Sigmoid colon (tissue), 7 donors: ENCODE measurements around the gene IMMP2L. TPM values are rescaled to one million over a fixed set of nuclear protein-coding genes. Genes with fewer than 3 reads are reported as not detected.

Source experiments
- DNase-seq: peaks from one replicate; pipeline ENCODE4 v3.0.0-alpha.2; 2019
- H3K27ac ChIP-seq, 4 donors: fragments of 200-600 bp; sonication (generic); one replicate each; pipeline ENCODE4 v1.5.1; 2016 to 2019; ENCODE audit warnings: mild to moderate bottlenecking in 1 of 4
- H3K27me3 ChIP-seq, 3 donors: fragments of 200-600 bp; sonication (generic); one replicate each; pipeline ENCODE4 v1.5.1; 2019; ENCODE audit warnings: mild to moderate bottlenecking in 1 of 3
- H3K36me3 ChIP-seq, 4 donors: fragments of 200-600 bp; sonication (generic); one replicate each; pipeline ENCODE4 v1.5.1; 2016 to 2019
- H3K4me1 ChIP-seq, 4 donors: fragments of 200-600 bp; sonication (generic); one replicate each; pipeline ENCODE4 v1.5.1; 2017 to 2019
- H3K4me3 ChIP-seq, 4 donors: fragments of 200-600 bp; sonication (generic); one replicate each; pipeline ENCODE4 v1.5.1; 2017 to 2019; ENCODE audit warnings: mild to moderate bottlenecking in 2 of 4, moderate library complexity in 1 of 4
- H3K9me3 ChIP-seq, 4 donors: fragments of 200-600 bp in 3 of 4; sonication (generic) in 3 of 4; one replicate each; pipeline versions ENCODE4 v1.5.1 to v1.6.1; 2013 to 2019
- EP300 ChIP-seq, 4 donors: sonication (generic); formaldehyde crosslinking; IDR thresholded peaks; one replicate each; pipeline ENCODE4 v1.6.1; 2017; ENCODE audit warnings: antibody characterized with exemption in 4 of 4
- POLR2A ChIP-seq, 2 donors: fragments of 450-650 bp; IDR thresholded peaks; one replicate each; pipeline ENCODE4 v1.6.1; 2016; ENCODE audit warnings: antibody characterized with exemption in 2 of 2, mild to moderate bottlenecking in 2 of 2, moderate library complexity in 2 of 2
- POLR2AphosphoS5 ChIP-seq, 4 donors: sonication (generic); formaldehyde crosslinking; IDR thresholded peaks; one replicate each; pipeline ENCODE4 v1.6.1; 2017; ENCODE audit warnings: antibody characterized with exemption in 4 of 4
- WGBS, 2 donors: extraction: QIAGEN DNeasy Blood & Tissue Kit; methylation state at CpG; one replicate each; pipeline ENCODE4 v1.1.7; 2013; 5-methylcytosine and 5-hydroxymethylcytosine counted together
- intact Hi-C: fragments of 100-400 bp; cut with DNase I; formaldehyde crosslinking; loops from one replicate; pipeline ENCODE4 v1.15.1; 2023
- polyA plus RNA-seq, 3 donors: library from polyadenylated mRNA; stranded (reverse); fragments of 200-250 nt; gene quantifications; one replicate each; pipeline ENCODE4 v1.2.3, GENCODE V29; 2013
- total RNA-seq, 4 donors: library from RNA; depleted of rRNA; stranded (reverse); fragments of >200 nt; gene quantifications; one replicate each; pipeline ENCODE4 v1.1.0, GENCODE V29; 2016
- TF ChIP-seq, protein P1 (sequence below), 4 experiments: fragments of 450-650 bp in 3 of 4; fragments of 200-600 bp in 1 of 4; IDR thresholded peaks; one replicate each; pipeline ENCODE4 v1.5.1; 2016 to 2019; ENCODE audit warnings: antibody characterized with exemption in 4 of 4, mild to moderate bottlenecking in 3 of 4, moderate library complexity in 2 of 4
- donor health status: healthy with polysubstance abuse.
- donor health status: Bipolar disorder and iron deficiency.
- donor health status: healthy.

The IMMP2L gene
- total and polyA plus RNA-seq, 7 donors, result 2.5 to 57.9 (median 18.5) TPM

DNA sequence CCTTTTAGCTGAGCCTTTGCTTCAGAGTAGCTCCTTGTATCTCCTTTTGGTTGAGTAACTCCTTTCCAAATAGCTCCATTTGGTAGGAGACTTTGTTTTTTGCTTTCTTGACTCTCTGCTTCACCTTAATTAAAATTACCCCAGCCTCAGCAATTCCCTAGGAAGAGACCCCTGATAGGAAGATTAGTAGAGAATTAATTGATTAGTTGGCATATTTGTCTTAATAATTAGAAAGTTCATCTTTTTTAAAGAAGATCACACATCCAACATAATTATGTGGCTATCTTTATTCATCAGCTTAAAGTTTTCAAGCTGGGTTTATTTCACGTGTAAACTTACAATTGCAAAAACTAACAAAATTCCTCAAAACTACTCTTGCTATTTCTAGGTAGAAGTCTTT is 352.2 kb downstream of the IMMP2L start:
- intact Hi-C loops, result no loop called here
- Histone ChIP-seq H3K4me1 (no peaks in the 10 kb centered on the region), H3K9me3 (no peaks in the 10 kb centered on the region), H3K27me3 (no peaks in the 10 kb centered on the region), H3K4me3 (no peak overlapping the region), H3K36me3 (no peaks in the 10 kb centered on the region), H3K27ac (no peak overlapping the region)
- DNase-seq, result no peak
- no peak for TF ChIP-seq POLR2A (IDR thresholded peaks at IDR 0.05)
- no peak for TF ChIP-seq EP300 (IDR thresholded peaks at IDR 0.05)
- no peak for TF ChIP-seq POLR2AphosphoS5 (IDR thresholded peaks at IDR 0.05)
- TF ChIP-seq, protein P1, sequence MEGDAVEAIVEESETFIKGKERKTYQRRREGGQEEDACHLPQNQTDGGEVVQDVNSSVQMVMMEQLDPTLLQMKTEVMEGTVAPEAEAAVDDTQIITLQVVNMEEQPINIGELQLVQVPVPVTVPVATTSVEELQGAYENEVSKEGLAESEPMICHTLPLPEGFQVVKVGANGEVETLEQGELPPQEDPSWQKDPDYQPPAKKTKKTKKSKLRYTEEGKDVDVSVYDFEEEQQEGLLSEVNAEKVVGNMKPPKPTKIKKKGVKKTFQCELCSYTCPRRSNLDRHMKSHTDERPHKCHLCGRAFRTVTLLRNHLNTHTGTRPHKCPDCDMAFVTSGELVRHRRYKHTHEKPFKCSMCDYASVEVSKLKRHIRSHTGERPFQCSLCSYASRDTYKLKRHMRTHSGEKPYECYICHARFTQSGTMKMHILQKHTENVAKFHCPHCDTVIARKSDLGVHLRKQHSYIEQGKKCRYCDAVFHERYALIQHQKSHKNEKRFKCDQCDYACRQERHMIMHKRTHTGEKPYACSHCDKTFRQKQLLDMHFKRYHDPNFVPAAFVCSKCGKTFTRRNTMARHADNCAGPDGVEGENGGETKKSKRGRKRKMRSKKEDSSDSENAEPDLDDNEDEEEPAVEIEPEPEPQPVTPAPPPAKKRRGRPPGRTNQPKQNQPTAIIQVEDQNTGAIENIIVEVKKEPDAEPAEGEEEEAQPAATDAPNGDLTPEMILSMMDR (IDR thresholded peaks at IDR 0.05), result no peak
- 95 to 97% methylated on average over 1 of the region's 1 CpG for WGBS, 2 donors

DNA sequence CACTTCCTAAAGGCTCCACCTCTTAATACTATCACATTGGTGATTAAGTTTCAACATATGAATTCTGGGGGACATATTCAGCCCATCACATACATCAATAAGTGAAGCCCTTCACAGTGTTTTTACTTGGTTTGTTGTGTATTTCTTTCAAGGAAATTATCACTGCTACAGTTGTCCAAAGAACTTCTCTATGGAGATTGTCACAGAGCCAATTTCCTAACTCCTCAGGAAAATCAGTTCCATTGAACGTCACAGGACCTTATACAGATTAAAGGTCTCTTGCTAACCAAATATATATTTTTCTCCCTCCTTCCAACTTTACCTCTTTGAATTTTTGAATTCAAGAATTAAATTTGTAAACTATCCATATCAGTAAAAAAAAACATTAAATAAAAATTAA is 357.0 kb downstream of the IMMP2L start:
- no peak overlapping the region for H3K27ac ChIP-seq
- no peak for DNase-seq
- H3K4me1 ChIP-seq, result no peaks in the 10 kb centered on the region
- no peaks in the 10 kb centered on the region for H3K27me3 ChIP-seq
- no peaks in the 10 kb centered on the region for H3K36me3 ChIP-seq
- H3K4me3 ChIP-seq, result no peak overlapping the region
- TF ChIP-seq POLR2A (IDR thresholded peaks at IDR 0.05) (no peak), EP300 (IDR thresholded peaks at IDR 0.05) (no peak), POLR2AphosphoS5 (IDR thresholded peaks at IDR 0.05) (no peak)
- TF ChIP-seq, protein P1 (IDR thresholded peaks at IDR 0.05), result no peak
- WGBS, 2 donors, result 90 to 92% methylated on average over 1 of the region's 1 CpG
- H3K9me3 ChIP-seq, result no peaks in the 10 kb centered on the region
- intact Hi-C loops, result no loop called here

DNA sequence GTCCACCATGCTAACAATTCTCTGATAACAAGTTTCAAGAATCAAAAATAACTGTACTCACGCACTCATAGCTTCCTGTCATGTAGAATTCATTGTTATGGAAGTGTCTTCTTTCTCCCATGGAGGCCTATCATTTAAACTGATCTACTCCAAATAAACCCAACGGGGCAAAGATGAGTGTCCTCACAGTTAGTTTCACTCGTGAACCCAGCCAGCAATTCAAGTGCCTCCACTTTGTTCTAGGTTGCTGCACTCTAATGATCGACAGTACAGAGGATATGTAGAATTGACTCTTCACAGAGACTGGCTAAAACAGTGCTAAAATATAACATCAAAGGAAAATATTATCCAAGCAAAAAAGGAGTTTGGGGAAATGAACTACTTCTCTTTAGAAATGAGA is 360.0 kb downstream of the IMMP2L start:
- intact Hi-C loops, result no loop called here
- Histone ChIP-seq H3K9me3 (no peaks in the 10 kb centered on the region), H3K27ac (no peak overlapping the region), H3K36me3 (no peaks in the 10 kb centered on the region), H3K4me1 (no peaks in the 10 kb centered on the region), H3K27me3 (no peaks in the 10 kb centered on the region), H3K4me3 (no peak overlapping the region)
- WGBS, 2 donors, result 93 to 96% methylated on average over 4 of the region's 4 CpGs
- TF ChIP-seq POLR2AphosphoS5 (IDR thresholded peaks at IDR 0.05), result no peak
- DNase-seq, result no peak

DNA sequence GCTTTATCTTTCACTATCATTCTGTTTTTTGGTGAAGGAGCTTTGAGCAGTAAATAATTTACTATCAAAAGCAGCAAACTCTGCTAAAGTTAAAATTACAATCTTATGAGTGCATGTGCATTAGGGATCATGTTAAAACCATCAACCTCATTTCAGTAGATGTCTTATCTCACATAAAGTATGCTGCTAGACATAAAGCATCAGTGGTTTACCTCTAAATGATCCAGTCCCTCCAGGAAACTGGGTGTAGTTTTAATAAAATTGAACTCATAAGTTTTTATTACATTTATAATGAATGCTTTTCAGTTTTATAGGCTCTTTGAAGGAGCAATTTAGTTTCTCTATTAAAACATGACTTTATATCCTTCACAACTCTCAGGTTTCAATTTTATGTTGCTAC is 362.6 kb downstream of the IMMP2L start:
- no peaks in the 10 kb centered on the region for H3K36me3 ChIP-seq
- TF ChIP-seq EP300 (IDR thresholded peaks at IDR 0.05) (no peak), POLR2AphosphoS5 (IDR thresholded peaks at IDR 0.05) (no peak), POLR2A (IDR thresholded peaks at IDR 0.05) (no peak)
- H3K4me3 ChIP-seq, result no peak overlapping the region
- intact Hi-C loops, result no loop called here
- H3K27me3 ChIP-seq, result no peaks in the 10 kb centered on the region
- no peaks in the 10 kb centered on the region for H3K4me1 ChIP-seq
- no peak overlapping the region for H3K27ac ChIP-seq
- no peaks in the 10 kb centered on the region for H3K9me3 ChIP-seq
- DNase-seq, result no peak

DNA sequence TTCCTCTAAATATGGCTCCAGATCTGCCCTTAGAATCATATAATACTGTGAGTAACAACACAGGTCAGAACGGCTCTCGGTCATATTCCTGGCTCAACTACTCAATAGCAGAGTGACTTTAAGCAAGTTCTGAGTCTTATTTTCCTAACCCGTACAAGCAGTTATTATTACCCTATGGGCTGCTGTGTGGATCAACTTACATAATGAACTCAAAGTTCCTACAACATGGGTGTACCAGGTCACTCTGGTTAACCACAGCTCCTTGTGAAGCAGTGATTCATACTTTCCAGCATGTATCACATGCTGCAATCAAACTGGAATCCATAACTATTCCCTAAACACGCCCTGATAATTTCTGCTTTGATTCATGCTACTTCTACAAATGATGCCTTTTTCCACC is 364.0 kb downstream of the IMMP2L start:
- no peak for DNase-seq
- H3K4me3 ChIP-seq, result no peak overlapping the region
- intact Hi-C loops, result no loop called here
- WGBS, 2 donors, result 92% methylated on average over 4 of the region's 4 CpGs
- H3K27ac ChIP-seq, result no peak overlapping the region
- H3K27me3 ChIP-seq, result no peaks in the 10 kb centered on the region
- no peaks in the 10 kb centered on the region for H3K36me3 ChIP-seq
- no peaks in the 10 kb centered on the region for H3K9me3 ChIP-seq
- TF ChIP-seq EP300 (IDR thresholded peaks at IDR 0.05) (no peak), POLR2A (IDR thresholded peaks at IDR 0.05) (no peak), POLR2AphosphoS5 (IDR thresholded peaks at IDR 0.05) (no peak)
- TF ChIP-seq, protein P1 (IDR thresholded peaks at IDR 0.05), result no peak
- H3K4me1 ChIP-seq, result no peaks in the 10 kb centered on the region

DNA sequence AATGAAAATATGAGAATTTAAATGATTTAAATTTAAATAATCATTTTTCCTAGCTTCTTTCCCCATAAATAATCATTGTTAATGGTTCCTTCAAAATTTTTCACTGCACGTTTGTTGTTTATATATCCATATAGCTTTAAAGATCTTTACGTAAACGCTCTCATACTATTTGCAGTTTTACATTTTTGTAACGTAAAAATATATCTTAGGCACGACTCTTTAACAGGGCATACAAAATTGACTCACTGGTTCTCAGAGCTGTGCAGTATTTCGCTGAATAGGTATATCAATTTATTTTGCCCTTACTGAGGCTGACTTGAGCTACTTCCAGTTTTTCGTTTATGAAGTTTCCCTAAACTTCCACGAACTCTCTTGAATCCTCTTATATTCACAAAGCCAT is 365.6 kb downstream of the IMMP2L start:
- intact Hi-C loops, result no loop called here
- H3K27me3 ChIP-seq, result no peaks in the 10 kb centered on the region
- no peaks in the 10 kb centered on the region for H3K4me1 ChIP-seq
- no peak for TF ChIP-seq POLR2A (IDR thresholded peaks at IDR 0.05)
- TF ChIP-seq, protein P1 (IDR thresholded peaks at IDR 0.05), result no peak
- TF ChIP-seq POLR2AphosphoS5 (IDR thresholded peaks at IDR 0.05), result no peak
- no peak for TF ChIP-seq EP300 (IDR thresholded peaks at IDR 0.05)
- H3K27ac ChIP-seq, result no peak overlapping the region
- no peaks in the 10 kb centered on the region for H3K9me3 ChIP-seq
- DNase-seq, result no peak
- no peak overlapping the region for H3K4me3 ChIP-seq
- H3K36me3 ChIP-seq, result no peaks in the 10 kb centered on the region
- 94 to 96% methylated on average over 8 of the region's 8 CpGs for WGBS, 2 donors
